Heart right ventricle (tissue), 16 donors: ENCODE results near the gene DKK3. TPM values are rescaled to one million over a fixed set of nuclear protein-coding genes. Genes with fewer than 3 reads are reported as not detected.
A peak's percentile ranks its signal among the peaks of the same experiment; 100 is the strongest.

Experiments used
- ATAC-seq, 8 donors: fragments of 200-7000 bp; cut with Tn5 transposase; one replicate each; pipeline ENCODE4 v1.9.1; 2020; ENCODE audit warnings: mild to moderate bottlenecking in 8 of 8, moderate library complexity in 8 of 8, moderate number of reproducible peaks in 1 of 8
- DNase-seq, 2 donors: peaks; one replicate each; pipeline ENCODE4 v3.0.0-alpha.2; 2020
- H3K27ac ChIP-seq, 10 donors: fragments of 200-600 bp; sonication (generic) in 2 of 10; one replicate each; pipeline versions ENCODE4 v1.5.0 to v1.8.0; 2020 to 2022; ENCODE audit warnings: mild to moderate bottlenecking in 3 of 10
- H3K27me3 ChIP-seq, 7 donors: fragments of 200-600 bp; one replicate each; pipeline ENCODE4 v1.8.0; 2021 to 2022; ENCODE audit warnings: mild to moderate bottlenecking in 2 of 7
- H3K36me3 ChIP-seq, 9 donors: fragments of 200-600 bp; sonication (generic) in 1 of 9; one replicate each; pipeline versions ENCODE4 v1.5.0 to v1.8.0; 2020 to 2022; ENCODE audit warnings: mild to moderate bottlenecking in 2 of 9
- H3K4me1 ChIP-seq, 9 donors: fragments of 200-600 bp; sonication (generic) in 1 of 9; one replicate each; pipeline versions ENCODE4 v1.5.0 to v1.8.0; 2020 to 2022; ENCODE audit warnings: mild to moderate bottlenecking in 4 of 9
- H3K4me3 ChIP-seq, 10 donors: fragments of 200-600 bp; sonication (generic) in 2 of 10; one replicate each; pipeline versions ENCODE4 v1.5.0 to v1.8.0; 2020 to 2022; ENCODE audit warnings: mild to moderate bottlenecking in 7 of 10, moderate library complexity in 2 of 10
- H3K9me3 ChIP-seq, 11 donors: fragments of 200-600 bp in 10 of 11; sonication (generic) in 2 of 11; one replicate each; pipeline versions ENCODE4 v1.5.0 to v1.8.0; 2013 to 2022; ENCODE audit warnings: mild to moderate bottlenecking in 2 of 11, control low read depth in 1 of 11, moderate library complexity in 1 of 11
- CTCF ChIP-seq, 9 donors: fragments of 200-600 bp; sonication (generic) in 2 of 9; IDR thresholded peaks; one replicate each; pipeline versions ENCODE4 v1.5.0 to v1.8.0; 2021 to 2022; ENCODE audit warnings: antibody characterized with exemption in 9 of 9, mild to moderate bottlenecking in 5 of 9, moderate library complexity in 1 of 9
- WGBS, 2 donors: extraction: QIAGEN DNeasy Blood & Tissue Kit; methylation state at CpG; one replicate each; pipeline ENCODE4 v1.1.7; 2013; ENCODE audit warnings: inconsistent platforms in 1 of 2; 5-methylcytosine and 5-hydroxymethylcytosine counted together
- intact Hi-C, 10 donors: fragments of 100-400 bp; cut with DNase I; formaldehyde crosslinking; loops; one replicate each; pipeline versions ENCODE4 v1.11.1 to v1.14.2; 2022
- polyA plus RNA-seq, 2 donors: library from polyadenylated mRNA; stranded (reverse); fragments of 200-250 nt; gene quantifications; one replicate each; pipeline ENCODE4 v1.2.3, GENCODE V29; 2013
- total RNA-seq, 10 donors: library from RNA; stranded (reverse); fragmentation: NEBNext Ultra II Directional in 3 of 10; extraction: Animal tissue kit (Norgen Biotek cat#: 25700) in 3 of 10; gene quantifications; one replicate each; pipeline versions ENCODE4 v1.2.1 to v1.2.4, GENCODE V29; 2021 to 2023
- donor health status: Arrhythmogenic right ventricular cardiomyopathy.
- donor health status: ischemic (EF 13 %, LVEDD 7.1; RV severe dilation, severe dysfunction).
- donor health status: healthy with polysubstance abuse.
- donor health status: DM: no; HTN: yes; CAD: no.
- donor health status: DM: no; HTN: no; CAD: no.
- donor health status: ischemic (EF 25% LVEDD 6.9; RV normal size, moderate dysfunction).
- donor health status: ischemic (EF 25% LVEDD 5.7; RV mildly dilated, moderate dysfunction).
- donor health status: healthy.
- donor health status: DM: yes; HTN: yes; CAD: no.
- donor health status: Ischemic cardiomyopathy.
- donor health status: ischemic (EF 35%, LVEDD 5.7; RV mildly dilated, moderate dysfunction).
- donor health status: nonischemic (EF 11% LVEDD 7.7; RV severe dilation, severe dysfunction).
- donor health status: DM: yes; HTN: yes; CAD: no.
- donor health status: PGD.
- donor health status: ischemic (EF 29% LVEDD 5.4; RV normal size, mild dysfunction).
- donor health status: nonischemic (EF 23%, LVEDD 6.1; RV moderate dilation, normal function).

Gene DKK3
- total and polyA plus RNA-seq, 12 donors = 113 to 1,034 (median 601) TPM

DNA sequence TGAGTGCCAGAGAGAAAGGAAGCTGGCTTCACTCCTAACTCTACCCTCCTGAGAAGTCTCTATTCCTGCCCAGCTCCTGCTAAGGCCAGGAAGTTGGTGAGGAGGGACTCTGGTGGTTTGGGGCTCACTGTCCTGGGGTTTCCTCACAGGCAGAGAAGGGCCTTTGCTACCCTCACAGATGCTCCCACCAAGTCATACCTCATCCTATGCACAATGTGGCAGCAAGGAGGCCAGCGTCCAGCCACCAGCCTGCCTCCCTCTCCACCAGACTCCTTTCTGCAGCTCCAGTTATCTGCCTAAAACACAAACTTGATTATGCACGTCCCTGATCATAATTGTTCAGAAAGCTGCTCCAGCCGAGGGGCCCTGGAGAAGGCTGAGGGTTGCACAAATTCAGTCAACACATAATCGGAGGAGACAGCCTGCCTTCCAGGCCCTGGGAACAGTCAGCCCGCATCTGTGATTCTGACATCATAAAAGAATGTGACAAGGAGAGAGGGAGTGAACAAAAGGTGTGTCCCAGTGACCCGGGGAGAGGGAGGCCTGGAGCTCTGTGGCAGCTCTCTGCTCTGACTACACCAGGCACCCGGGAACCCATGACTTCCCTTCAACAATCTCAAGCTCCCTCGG lies 28.8 kb downstream of the DKK3 start:
- peak; percentile 39 to 72 (median 52) for ATAC-seq
- H3K4me3 ChIP-seq = no peak overlapping the region
- no peaks in the 10 kb centered on the region for H3K9me3 ChIP-seq
- H3K27me3 ChIP-seq = no peaks in the 10 kb centered on the region
- peaks cover 71 to 99% (median 85%) of the 10 kb centered on the region in 9 donors for H3K4me1 ChIP-seq
- DNase-seq = peak in 1 of 2 donors; percentile 58
- H3K36me3 ChIP-seq = no peaks in the 10 kb centered on the region
- TF ChIP-seq CTCF (IDR thresholded peaks at IDR 0.05) = no peak
- WGBS, 2 donors = 13 to 20% methylated on average over 8 of the region's 8 CpGs
- intact Hi-C loops = loop anchor here in 3 of 10 donors (5.0 to 10.0 kb wide), 3 partner anchors 38 to 45 kb away; no protein-coding TSS in a partner anchor
- peak overlapping the region; percentile 76 to 92 (median 86) for H3K27ac ChIP-seq

DNA sequence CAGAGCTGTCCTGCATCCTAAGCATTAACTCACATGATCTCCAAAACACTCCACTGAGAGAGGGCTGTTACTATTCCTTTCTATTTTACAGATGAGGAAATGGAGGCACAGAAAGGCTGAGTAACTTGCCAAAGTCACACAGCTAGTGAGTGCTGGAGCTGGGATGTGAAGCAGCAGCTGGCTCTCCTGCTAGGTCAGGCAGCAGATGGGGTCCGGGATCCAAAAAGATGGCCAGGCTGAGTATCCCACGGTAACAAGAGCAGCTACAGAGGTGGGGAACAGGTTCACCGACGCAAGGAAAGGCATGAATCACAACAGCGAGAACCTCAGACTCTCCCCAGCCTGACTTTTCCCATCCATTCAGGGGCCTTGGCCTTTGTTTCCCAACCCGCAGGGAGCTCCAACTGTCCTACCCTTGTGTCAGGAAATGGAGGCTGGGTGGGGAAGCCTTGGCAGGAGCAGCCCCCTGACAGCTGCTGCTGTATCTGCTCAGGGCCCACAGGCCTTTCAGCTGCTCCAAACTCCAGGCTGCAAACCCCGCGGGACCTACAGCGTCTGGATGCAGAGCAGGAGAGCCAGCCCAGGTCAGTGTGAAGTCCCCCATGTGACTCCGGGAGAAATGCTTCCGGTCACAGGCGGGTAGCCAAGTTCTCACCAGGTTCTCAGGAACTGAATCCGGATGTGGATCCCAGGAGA lies 29.5 kb downstream of the DKK3 start:
- H3K9me3 ChIP-seq = no peaks in the 10 kb centered on the region
- no peaks in the 10 kb centered on the region for H3K27me3 ChIP-seq
- H3K4me1 ChIP-seq = peaks cover 72 to 99% (median 86%) of the 10 kb centered on the region in 9 donors
- intact Hi-C loops = loop anchor here in 3 of 10 donors (5.0 to 10.0 kb wide), 3 partner anchors 38 to 46 kb away; no protein-coding TSS in a partner anchor
- peak overlapping the region; percentile 76 to 92 (median 86) for H3K27ac ChIP-seq
- 19 to 28% methylated on average over 13 of the region's 13 CpGs for WGBS, 2 donors
- no peak overlapping the region for H3K4me3 ChIP-seq
- ATAC-seq (peak; percentile 67 to 85 (median 73)), DNase-seq (peak; percentile 89 to 90)
- TF ChIP-seq CTCF (IDR thresholded peaks at IDR 0.05) = no peak
- H3K36me3 ChIP-seq = no peaks in the 10 kb centered on the region

GRCh38 chr11:11978098-11978637 lies 30.3 kb downstream of the DKK3 start:
- no peak for TF ChIP-seq CTCF (IDR thresholded peaks at IDR 0.05)
- intact Hi-C loops = loop anchor here in 3 of 10 donors (5.0 to 10.0 kb wide), 3 partner anchors 39 to 47 kb away; no protein-coding TSS in a partner anchor
- DNase-seq (no peak), ATAC-seq (no peak)
- Histone ChIP-seq H3K36me3 (no peaks in the 10 kb centered on the region), H3K9me3 (no peaks in the 10 kb centered on the region), H3K4me3 (no peak overlapping the region), H3K4me1 (peaks cover 73 to 100% (median 88%) of the 10 kb centered on the region in 9 donors), H3K27ac (peak overlapping the region; percentile 76 to 92 (median 86)), H3K27me3 (no peaks in the 10 kb centered on the region)
- WGBS, 2 donors = 81 to 91% methylated on average over 4 of the region's 4 CpGs

DNA sequence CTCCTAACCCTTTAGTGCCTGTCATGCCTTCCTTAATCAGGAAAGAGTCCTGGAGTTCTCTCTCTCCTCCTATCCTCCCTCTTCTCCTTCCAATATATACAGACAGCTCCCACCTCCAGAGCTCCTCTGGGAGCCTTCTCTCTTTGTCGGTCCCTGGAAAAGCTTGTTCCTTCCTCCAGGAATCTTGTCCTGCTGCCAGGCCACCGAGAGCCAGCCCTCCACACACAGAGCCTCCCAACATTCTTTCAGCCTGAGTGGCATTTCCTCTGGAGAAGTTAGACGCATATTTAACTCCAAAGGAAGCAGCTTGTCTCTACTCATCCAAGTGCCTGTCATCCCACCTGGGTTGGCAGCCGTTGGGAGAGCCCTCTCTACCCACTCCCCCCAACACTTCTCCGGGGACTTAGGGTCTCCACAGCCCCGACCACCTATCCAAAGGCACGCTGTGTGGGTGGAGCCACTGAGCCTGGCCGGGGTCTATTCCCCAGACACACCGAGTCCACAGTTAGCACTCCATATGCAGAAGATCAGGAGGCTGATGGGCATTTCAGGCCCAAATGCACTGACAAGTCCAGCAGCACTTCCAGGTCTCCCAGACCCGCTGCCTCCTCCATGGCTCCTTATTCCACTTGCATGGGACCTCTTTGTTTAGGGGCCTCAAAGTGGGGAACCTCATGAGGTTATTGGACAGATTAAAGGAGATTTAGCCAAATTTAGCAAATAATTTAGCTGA lies 31.1 kb downstream of the DKK3 start:
- DNase-seq (peak; percentile 71 to 83), ATAC-seq (peak in 7 of 8 donors; percentile 17 to 49 (median 39))
- Histone ChIP-seq H3K4me1 (peaks cover 80 to 100% (median 96%) of the 10 kb centered on the region in 9 donors), H3K27ac (peak overlapping the region; percentile 8 to 92 (median 86)), H3K27me3 (no peaks in the 10 kb centered on the region), H3K4me3 (peak overlapping the region in 2 of 10 donors; percentile 5), H3K36me3 (no peaks in the 10 kb centered on the region), H3K9me3 (no peaks in the 10 kb centered on the region)
- intact Hi-C loops = loop anchor here in 3 of 10 donors (5.0 to 10.0 kb wide), 3 partner anchors 40 to 47 kb away; no protein-coding TSS in a partner anchor
- no peak for TF ChIP-seq CTCF (IDR thresholded peaks at IDR 0.05)
- 17 to 24% methylated on average over 10 of the region's 10 CpGs for WGBS, 2 donors
